CD14-positive monocyte (primary cell): ENCODE results near the gene RNF217. TPM values are rescaled to one million over a fixed set of nuclear protein-coding genes. Genes with fewer than 3 reads are reported as not detected.

ENCODE experiments used
- DNase-seq, 3 donors: peaks; one replicate each; pipeline ENCODE4 v3.0.0-alpha.2; 2011 to 2022
- H2AFZ ChIP-seq: 2 replicates; pipeline ENCODE4 v1.6.0; 2012; ENCODE audit warnings: mild to moderate bottlenecking, low read depth, low read length, inconsistent platforms; ENCODE audit not compliant: insufficient read depth, poor library complexity, severe bottlenecking
- H3K27ac ChIP-seq, 2 donors: 1 replicate in 1 of 2; 2 replicates in 1 of 2; pipeline ENCODE4 v1.5.1; 2012 to 2013; ENCODE audit warnings: low read length in 2 of 2, control low read depth in 1 of 2, inconsistent platforms in 1 of 2, low read depth in 1 of 2, mild to moderate bottlenecking in 1 of 2
- H3K27me3 ChIP-seq, 2 donors: one replicate each; pipeline versions ENCODE4 v1.6.0 to v1.6.1; 2011 to 2013; ENCODE audit warnings: low read length in 2 of 2; ENCODE audit not compliant: control insufficient read depth in 2 of 2, insufficient read depth in 2 of 2
- H3K36me3 ChIP-seq, 2 donors: replicated peaks in 1 of 2; 1 replicate in 1 of 2; 2 replicates in 1 of 2; pipeline versions ENCODE4 v1.5.1 to v1.6.1; 2012 to 2013; ENCODE audit warnings: low read length in 2 of 2, control low read depth in 1 of 2, inconsistent platforms in 1 of 2, mild to moderate bottlenecking in 1 of 2; ENCODE audit not compliant: insufficient read depth in 2 of 2, control insufficient read depth in 1 of 2
- H3K4me1 ChIP-seq, 2 donors: 1 replicate in 1 of 2; 2 replicates in 1 of 2; pipeline versions ENCODE4 v1.5.1 to v1.6.1; 2012 to 2013; ENCODE audit warnings: low read length in 2 of 2, control low read depth in 1 of 2, inconsistent platforms in 1 of 2, mild to moderate bottlenecking in 1 of 2, moderate library complexity in 1 of 2; ENCODE audit not compliant: insufficient read depth in 2 of 2, control insufficient read depth in 1 of 2
- H3K4me2 ChIP-seq: replicated peaks from 2 replicates; pipeline ENCODE3; 2012; ENCODE audit warnings: low read length, moderate library complexity, mild to moderate bottlenecking; ENCODE audit not compliant: poor library complexity, severe bottlenecking; ENCODE audit errors: extremely low read depth
- H3K4me3 ChIP-seq, 3 experiments: fragments of 200-600 bp in 1 of 3; sonication (generic) in 1 of 3; replicated peaks in 1 of 3; 1 replicate in 2 of 3; 2 replicates in 1 of 3; pipeline ENCODE4 v1.5.1; 2011 to 2013; ENCODE audit warnings: low read length in 3 of 3, mild to moderate bottlenecking in 3 of 3, control low read depth in 2 of 3, low read depth in 2 of 3, inconsistent platforms in 1 of 3, moderate library complexity in 1 of 3
- H3K79me2 ChIP-seq: 2 replicates; pipeline ENCODE4 v1.6.0; 2012; ENCODE audit warnings: mild to moderate bottlenecking, control low read depth, inconsistent platforms, low read length, moderate library complexity; ENCODE audit not compliant: insufficient read depth
- H3K9ac ChIP-seq: 2 replicates; pipeline ENCODE4 v1.6.0; 2017; ENCODE audit warnings: low read length, mild to moderate bottlenecking; ENCODE audit not compliant: insufficient read depth, poor library complexity, severe bottlenecking
- H3K9me3 ChIP-seq, 2 donors: replicated peaks in 1 of 2; 1 replicate in 1 of 2; 2 replicates in 1 of 2; pipeline versions ENCODE4 v1.5.1 to v1.6.1; 2012 to 2013; ENCODE audit warnings: low read length in 2 of 2, control low read depth in 1 of 2; ENCODE audit not compliant: control insufficient read depth in 1 of 2, insufficient read depth in 1 of 2
- H4K20me1 ChIP-seq: 2 replicates; pipeline ENCODE4 v1.6.0; 2012; ENCODE audit warnings: mild to moderate bottlenecking, low read length, control low read depth, moderate library complexity; ENCODE audit not compliant: insufficient read depth
- H3K27ac Mint-ChIP-seq, 7 donors: one replicate each; pipeline ENCODE4 v1.8.0; 2020; ENCODE audit warnings: mild to moderate bottlenecking in 7 of 7, mixed read lengths in 7 of 7, moderate library complexity in 6 of 7, inconsistent platforms in 2 of 7
- H3K27me3 Mint-ChIP-seq, 3 donors: one replicate each; pipeline ENCODE4 v1.8.0; 2021 to 2022; ENCODE audit warnings: low read depth in 3 of 3, mild to moderate bottlenecking in 3 of 3, mixed read lengths in 3 of 3, moderate library complexity in 3 of 3, inconsistent platforms in 1 of 3
- H3K36me3 Mint-ChIP-seq, 2 donors: one replicate each; pipeline ENCODE4 v1.8.0; 2020; ENCODE audit warnings: mixed read lengths in 2 of 2, inconsistent platforms in 1 of 2, mild to moderate bottlenecking in 1 of 2
- H3K4me1 Mint-ChIP-seq: one replicate; pipeline ENCODE4 v1.8.0; 2020; ENCODE audit warnings: mild to moderate bottlenecking, mixed read lengths
- H3K4me3 Mint-ChIP-seq, 2 donors: one replicate each; pipeline ENCODE4 v1.8.0; 2020; ENCODE audit warnings: mild to moderate bottlenecking in 2 of 2, mixed read lengths in 2 of 2, moderate library complexity in 1 of 2
- H3K9me3 Mint-ChIP-seq, 7 donors: one replicate each; pipeline ENCODE4 v1.8.0; 2020 to 2022; ENCODE audit warnings: mixed read lengths in 7 of 7, mild to moderate bottlenecking in 6 of 7, moderate library complexity in 6 of 7, inconsistent platforms in 2 of 7
- CTCF ChIP-seq: fragments of 200-600 bp; IDR thresholded peaks from one replicate; pipeline ENCODE4 v1.8.0; 2022; ENCODE audit warnings: antibody characterized with exemption, mild to moderate bottlenecking
- WGBS: methylation state at CpG from one replicate; pipeline ENCODE4 v1.1.5; 2013; ENCODE audit warnings: missing lambda C conversion rate; ENCODE audit not compliant: insufficient coverage; 5-methylcytosine and 5-hydroxymethylcytosine counted together
- intact Hi-C, 2 donors: fragments of 100-400 bp; cut with micrococcal nuclease; formaldehyde crosslinking; loops; one replicate each; pipeline versions ENCODE4 v1.15.0 to v1.15.1; 2023
- polyA plus RNA-seq, 3 donors: library from polyadenylated mRNA; depleted of rRNA in 1 of 3; unstranded in 2 of 3; stranded (reverse) in 1 of 3; fragments of 300-500 nt in 2 of 3; fragments of >200 nt in 1 of 3; fragmentation: Illumina TruSeq in 2 of 3; gene quantifications; 1 replicate in 2 of 3; 2 replicates in 1 of 3; pipeline ENCODE4 v1.2.3, GENCODE V29; 2012 to 2021

The RNF217 gene
- polyA plus RNA-seq, 3 donors: 2.2 to 11.6 (median 3.3) TPM

GRCh38 chr6:124996411-124996810 lies 34.2 kb downstream of the RNF217 start:
- intact Hi-C loops: no loop called here
- peaks cover 5% of the 10 kb centered on the region for H3K4me1 Mint-ChIP-seq
- DNase-seq: no peak
- Histone ChIP-seq H3K36me3 (peaks cover 0 to 2% of the 10 kb centered on the region in 2 donors), H3K9me3 (no peaks in the 10 kb centered on the region), H3K9ac (no peak overlapping the region), H3K4me3 (no peak overlapping the region), H3K4me2 (no peak overlapping the region), H3K27ac (no peak overlapping the region), H3K27me3 (no peaks in the 10 kb centered on the region), H2AFZ (no peak overlapping the region), H4K20me1 (no peaks in the 10 kb centered on the region), H3K4me1 (no peaks in the 10 kb centered on the region), H3K79me2 (peaks cover 4% of the 10 kb centered on the region)
- H3K36me3 Mint-ChIP-seq: peaks cover 10 to 12% of the 10 kb centered on the region in 2 donors
- H3K9me3 Mint-ChIP-seq: no peaks in the 10 kb centered on the region
- no peak overlapping the region for H3K4me3 Mint-ChIP-seq
- TF ChIP-seq CTCF: no peak
- no peaks in the 10 kb centered on the region for H3K27me3 Mint-ChIP-seq
- no peak overlapping the region for H3K27ac Mint-ChIP-seq

- Histone ChIP-seq H3K27me3 (no peaks in the 10 kb centered on the region), H4K20me1 (no peaks in the 10 kb centered on the region), H2AFZ (no peak overlapping the region), H3K4me2 (no peak overlapping the region), H3K36me3 (peaks cover 0 to 2% of the 10 kb centered on the region in 2 donors), H3K27ac (no peak overlapping the region), H3K4me1 (no peaks in the 10 kb centered on the region), H3K9ac (no peak overlapping the region), H3K79me2 (no peaks in the 10 kb centered on the region), H3K9me3 (no peaks in the 10 kb centered on the region), H3K4me3 (no peak overlapping the region)
- intact Hi-C loops: no loop called here
- Mint-ChIP-seq H3K4me3 (no peak overlapping the region), H3K9me3 (no peaks in the 10 kb centered on the region), H3K27ac (no peak overlapping the region), H3K27me3 (no peaks in the 10 kb centered on the region), H3K4me1 (peaks cover 13% of the 10 kb centered on the region), H3K36me3 (peaks cover 10 to 12% of the 10 kb centered on the region in 2 donors)
- no peak for TF ChIP-seq CTCF
- 100% methylated on average over 5 of the region's 8 CpGs for WGBS
- DNase-seq: no peak
These were observed 35.1 kb downstream of the RNF217 start for GRCh38 chr6:124997196-124997875.
